Epithelial cell of prostate (primary cell): Measurements from ENCODE around the gene ZC3H13.
A peak's percentile ranks its signal among the peaks of the same experiment; 100 is the strongest.

Source experiments
- DNase-seq: peaks from one replicate; pipeline ENCODE4 v3.0.0-alpha.2; 2011; ENCODE audit warnings: low read depth, low spot score
- H3K27ac ChIP-seq: fragments of 450-650 bp; 2 replicates; pipeline ENCODE4 v1.5.1; 2017; ENCODE audit warnings: mild to moderate bottlenecking

The ZC3H13 gene

DNA sequence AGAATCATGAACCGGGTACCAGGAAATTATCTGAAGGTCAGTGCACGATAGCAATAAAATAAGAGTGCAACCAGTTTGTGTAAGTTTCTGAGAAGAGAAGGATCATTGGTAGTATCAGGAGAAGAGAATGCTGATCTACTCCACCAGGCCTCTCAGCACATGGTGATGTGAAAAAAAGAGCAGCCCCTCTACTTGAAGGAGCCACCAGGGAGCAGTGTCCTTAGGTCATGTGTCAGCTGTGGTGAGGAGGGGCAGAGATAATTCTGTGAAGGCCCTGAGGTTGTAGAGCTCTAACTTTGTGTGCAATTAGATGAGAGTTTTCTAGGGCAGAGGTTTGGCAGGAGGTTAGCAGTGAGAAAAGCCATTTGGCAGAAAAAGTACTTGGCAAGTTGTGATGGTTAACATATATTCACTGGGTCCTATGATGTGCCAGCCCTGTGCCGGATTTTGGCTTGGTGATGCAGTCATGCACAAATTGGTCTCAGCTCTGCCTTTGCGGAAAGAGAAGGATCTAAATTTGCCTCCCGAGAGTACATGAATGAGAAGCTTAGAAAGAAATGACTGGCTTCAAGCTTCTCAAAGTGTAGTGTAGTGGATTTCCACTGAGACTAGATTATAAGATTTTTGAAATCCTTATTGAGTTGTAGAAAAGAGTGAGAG is 19.2 kb upstream of the ZC3H13 start:
- H3K27ac ChIP-seq, result no peak overlapping the region
- no peak for DNase-seq

DNA sequence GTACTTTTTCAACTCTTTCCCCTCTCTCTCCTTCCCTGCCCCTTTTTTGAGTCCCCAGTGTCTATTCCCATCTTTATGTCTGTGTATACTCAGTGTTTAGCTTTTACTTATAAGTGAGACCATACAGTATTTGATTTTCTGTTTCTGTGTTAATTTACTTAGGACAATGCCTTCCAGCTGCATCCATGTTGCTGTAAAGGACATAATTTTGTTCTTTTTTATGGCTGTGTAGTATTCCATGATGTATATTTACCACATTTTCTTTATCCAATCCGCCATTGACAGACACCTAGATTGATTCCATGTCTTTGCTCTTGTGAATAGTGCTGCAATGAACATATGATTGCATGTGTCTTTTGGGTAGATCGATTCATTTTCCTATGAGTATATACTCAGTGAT is 10.7 kb upstream of the ZC3H13 start:
- no peak for DNase-seq

DNA sequence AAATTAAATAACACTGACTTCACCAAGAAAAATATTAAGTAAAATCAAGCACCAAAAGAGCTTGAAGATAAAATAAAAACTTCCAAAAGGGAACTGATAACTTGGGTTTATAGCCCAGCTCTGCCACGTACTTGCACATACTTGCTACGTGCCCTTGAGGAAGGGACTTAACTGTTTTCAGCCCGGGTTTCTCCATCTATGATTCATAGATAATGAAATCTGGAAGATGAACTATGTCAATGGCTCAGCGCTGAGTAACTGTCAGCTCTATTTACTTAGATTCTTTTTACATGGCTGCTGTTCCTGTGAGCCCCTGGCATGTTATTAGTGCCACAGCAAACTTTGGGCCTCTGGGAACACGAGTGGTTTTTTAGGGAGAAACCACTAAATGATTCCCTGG is 9.6 kb upstream of the ZC3H13 start:
- H3K27ac ChIP-seq, result peak overlapping the region; percentile 32
- DNase-seq, result peak; percentile 60

More for the DNA sequence above, 10.7 kb upstream of the ZC3H13 start:
- H3K27ac ChIP-seq, result no peak overlapping the region

DNA sequence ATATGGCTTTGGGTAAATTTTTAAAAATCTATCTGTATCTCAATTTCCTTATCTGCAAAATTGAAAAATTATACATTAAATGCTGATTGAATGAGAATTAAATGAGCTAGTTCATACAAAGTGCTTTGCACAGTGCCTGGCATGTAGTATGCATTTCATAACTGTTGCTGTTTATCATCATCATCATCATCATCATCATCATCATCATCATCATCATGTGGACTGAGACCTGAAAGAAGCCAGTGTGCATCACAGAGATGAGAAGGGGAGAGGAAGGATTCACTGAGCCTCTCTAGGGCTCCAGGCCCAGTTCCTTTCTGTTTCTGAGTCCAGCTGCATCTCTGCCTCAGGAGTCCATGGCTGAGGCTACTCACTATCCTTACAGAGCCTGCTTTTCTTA is 6.9 kb upstream of the ZC3H13 start:
- H3K27ac ChIP-seq, result no peak overlapping the region
- DNase-seq, result no peak

DNA sequence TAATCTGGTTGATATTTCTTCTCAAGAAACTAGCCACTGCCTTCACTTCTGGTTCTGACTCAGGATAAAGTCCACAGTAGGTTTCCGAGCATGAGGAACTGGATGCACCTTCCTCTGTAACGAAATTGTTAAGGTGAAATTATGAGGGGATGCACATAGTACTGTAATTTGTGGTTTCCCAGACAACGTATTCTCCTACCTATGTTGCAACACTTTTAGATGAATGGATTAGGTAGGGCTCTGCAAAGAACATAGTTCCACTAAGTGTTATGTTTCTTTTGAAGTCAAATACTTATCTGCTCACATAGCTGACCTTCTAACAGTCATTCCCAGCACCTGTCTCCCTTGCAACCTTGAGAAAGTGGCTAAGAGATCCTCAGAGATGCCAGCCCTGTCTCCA is 5.7 kb upstream of the ZC3H13 start:
- H3K27ac ChIP-seq, result no peak overlapping the region
- DNase-seq, result no peak

DNA sequence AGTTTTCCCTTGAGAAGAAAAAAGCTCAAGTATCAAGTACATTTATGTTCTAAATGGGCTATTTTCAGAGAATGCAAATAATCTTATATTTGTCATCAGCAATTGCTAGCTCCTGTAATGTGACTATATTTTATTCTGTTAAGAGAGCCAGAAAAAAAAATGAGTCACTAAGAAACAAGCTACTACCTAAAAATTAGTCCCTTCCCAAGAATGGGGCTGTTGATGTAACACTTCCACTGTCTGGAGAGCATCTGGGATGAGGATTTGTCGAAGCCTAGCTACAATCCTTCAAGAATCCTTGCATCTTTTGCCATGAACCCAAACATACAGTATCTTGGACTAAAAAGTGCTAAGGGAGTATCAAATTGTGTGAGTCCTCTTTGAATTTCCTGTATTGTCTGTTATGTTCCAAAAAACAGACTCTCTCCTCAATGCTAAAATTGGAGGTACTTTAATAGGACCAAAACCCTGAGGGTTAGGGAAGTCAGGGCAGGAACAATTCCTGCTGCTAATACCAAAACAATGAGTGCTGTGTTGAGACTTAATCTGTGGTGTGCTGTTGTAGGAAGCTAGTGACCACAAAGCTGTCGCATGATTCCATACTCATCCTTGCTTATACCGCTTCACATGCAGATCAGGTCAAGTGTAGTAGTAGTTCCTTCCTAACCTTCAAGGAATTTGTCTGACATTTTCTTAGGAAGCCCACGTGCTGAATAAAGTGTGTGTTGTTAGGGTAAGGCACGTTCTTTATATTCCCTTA is 4.9 kb upstream of the ZC3H13 start:
- peak overlapping the region; percentile 12 for H3K27ac ChIP-seq
- DNase-seq, result no peak

DNA sequence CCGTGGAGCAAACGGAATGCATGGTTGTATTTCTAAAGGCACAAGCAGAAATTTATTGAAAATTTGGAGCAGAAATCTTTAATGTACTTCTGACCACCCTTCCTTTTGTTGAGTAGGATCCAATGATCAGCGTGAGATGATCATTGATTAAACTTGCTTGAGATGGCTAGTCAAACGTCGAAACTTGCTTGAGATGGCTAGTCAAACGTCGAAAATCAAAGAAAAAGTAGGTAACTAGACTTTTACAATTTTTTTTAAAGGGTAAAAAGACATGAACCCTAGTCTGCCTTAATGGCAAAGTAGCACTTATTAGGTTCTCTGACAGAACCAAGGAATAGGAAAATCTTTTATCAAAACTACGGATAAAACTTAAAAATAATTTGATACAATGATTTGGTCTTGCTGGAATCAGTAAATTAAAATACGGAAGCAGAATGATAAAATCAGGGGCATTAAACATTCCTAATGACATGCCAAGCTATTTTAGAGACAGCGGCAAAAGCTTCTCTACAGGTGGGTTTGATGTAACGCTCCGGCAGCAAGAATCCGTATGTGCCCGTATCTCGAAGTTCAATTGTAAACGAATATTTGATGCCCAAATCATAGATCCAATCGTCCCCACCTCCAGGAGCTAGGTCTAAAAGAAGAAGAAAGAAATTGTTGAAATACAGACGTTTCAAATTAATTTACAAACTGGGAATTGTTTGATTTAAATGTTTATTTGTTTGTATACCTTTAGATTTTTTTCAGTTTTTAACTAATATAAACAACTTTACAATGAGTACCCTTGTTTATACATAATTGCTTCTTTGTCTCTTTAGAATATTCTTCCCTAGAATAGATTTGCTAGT is 841 bp upstream of the ZC3H13 start:
- peak overlapping the region; percentile 71 for H3K27ac ChIP-seq
- DNase-seq, result no peak

DNA sequence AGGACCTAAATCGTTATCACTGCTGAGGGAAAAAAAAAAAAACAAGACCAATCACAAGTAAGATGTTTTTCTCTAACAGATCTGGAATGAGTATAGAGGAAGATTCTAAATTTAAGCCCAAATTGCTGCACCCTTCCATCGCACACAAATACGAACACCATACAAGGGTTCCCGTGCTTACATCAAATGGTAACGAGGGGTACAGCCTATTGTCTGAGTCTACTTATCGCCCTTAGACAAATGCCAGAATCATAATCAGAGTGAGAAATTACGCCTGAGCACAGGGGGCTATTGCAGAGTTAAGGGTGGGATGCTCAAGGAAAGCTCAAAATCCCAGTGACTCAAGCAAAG is 603 bp downstream of the ZC3H13 start:
- H3K27ac ChIP-seq, result peak overlapping the region; percentile 71
- no peak for DNase-seq

DNA sequence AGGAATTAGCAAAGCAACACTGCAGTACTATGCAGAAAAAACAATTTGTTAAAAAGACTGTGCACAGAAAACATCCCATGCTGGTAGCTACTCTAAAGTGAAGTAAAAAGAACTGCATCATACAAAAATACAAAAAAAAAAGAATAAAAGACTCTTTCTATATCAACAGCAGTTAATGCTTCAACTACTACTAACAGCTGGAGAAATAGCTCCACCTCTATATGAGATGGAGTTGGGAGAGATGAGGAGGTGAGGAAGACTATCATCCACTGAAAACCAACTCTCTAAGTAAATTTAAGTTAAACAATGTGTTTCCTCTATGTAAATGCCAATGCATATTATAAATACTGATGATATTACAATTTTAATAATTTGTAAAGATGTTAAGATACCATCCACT is 1.8 kb downstream of the ZC3H13 start:
- DNase-seq, result no peak

DNA sequence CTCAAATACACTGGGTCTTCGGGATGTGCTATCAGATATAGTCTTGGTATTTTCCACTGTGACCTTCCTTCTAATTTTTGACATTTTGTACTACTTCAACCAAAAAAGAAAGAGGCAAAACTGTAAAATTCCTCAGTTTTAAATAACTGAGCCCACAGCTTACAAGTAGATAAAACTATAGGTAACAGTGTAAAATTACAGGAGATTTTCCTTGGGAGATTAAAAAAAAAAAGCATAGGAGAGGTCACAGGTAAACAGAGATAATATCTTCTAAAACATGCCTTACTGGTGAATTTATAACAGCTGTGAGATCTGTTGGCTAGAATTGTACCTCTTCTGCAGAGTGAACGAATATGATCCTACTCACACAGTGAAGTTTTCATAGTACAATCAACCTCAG is 7.1 kb downstream of the ZC3H13 start:
- H3K27ac ChIP-seq, result no peak overlapping the region
- DNase-seq, result no peak

More for the DNA sequence above, 1.8 kb downstream of the ZC3H13 start:
- H3K27ac ChIP-seq, result no peak overlapping the region

DNA sequence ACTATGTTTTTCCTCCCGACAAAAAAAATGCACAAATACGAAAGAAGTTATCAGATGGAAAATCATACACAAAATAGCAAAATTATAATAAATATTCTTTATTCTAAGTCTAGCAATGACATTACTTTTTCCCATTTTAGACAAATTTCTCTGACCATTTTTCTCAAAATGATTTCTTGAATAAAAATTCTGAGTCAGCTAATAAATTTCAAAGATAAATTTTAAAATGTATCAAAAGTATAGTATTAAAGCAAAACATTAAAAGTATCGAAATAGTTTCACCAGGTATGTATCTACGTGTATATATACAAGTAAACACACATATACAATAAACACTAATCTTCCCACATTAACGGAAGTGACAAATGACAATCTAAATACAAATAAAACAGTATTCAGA is 8.9 kb downstream of the ZC3H13 start:
- H3K27ac ChIP-seq, result no peak overlapping the region
- no peak for DNase-seq

DNA sequence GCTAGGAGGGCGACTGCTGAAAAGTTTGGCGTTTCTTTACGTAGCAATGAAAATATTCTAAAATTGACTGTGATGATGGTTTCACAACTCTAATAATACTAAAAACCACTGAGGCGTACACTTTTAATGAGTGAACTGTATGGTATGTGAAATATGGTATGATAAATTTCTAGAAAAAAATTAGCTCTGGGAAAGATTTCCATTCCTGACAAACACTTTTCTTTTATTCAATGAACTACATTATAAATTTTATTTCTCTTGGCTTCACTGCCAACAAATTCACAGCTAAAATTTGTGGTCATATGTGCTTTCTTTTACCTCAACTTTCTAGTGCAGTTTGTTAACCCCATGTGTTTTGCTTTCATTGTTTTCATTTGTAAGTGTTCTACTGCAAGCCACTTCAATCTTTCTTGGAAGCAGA is 11.1 kb downstream of the ZC3H13 start:
- DNase-seq, result no peak
- no peak overlapping the region for H3K27ac ChIP-seq

DNA sequence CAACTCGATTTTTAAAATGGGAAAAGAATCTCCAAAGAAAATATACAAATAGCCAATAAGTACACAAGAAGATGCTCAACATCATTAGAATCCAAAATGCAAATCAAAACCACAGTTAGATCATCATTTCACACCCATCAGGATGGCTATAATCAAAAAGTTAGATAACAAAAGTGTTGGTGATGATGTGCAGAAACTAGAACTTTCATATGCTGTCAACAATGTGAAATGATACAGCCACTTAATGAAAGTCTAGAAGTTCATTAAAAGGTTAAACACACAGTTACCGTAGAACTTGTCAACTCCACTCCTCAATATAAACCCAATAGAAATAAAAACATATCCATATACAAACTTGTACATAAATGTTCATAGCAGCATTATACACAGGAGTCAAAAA is 11.8 kb downstream of the ZC3H13 start:
- H3K27ac ChIP-seq, result no peak overlapping the region
- no peak for DNase-seq

DNA sequence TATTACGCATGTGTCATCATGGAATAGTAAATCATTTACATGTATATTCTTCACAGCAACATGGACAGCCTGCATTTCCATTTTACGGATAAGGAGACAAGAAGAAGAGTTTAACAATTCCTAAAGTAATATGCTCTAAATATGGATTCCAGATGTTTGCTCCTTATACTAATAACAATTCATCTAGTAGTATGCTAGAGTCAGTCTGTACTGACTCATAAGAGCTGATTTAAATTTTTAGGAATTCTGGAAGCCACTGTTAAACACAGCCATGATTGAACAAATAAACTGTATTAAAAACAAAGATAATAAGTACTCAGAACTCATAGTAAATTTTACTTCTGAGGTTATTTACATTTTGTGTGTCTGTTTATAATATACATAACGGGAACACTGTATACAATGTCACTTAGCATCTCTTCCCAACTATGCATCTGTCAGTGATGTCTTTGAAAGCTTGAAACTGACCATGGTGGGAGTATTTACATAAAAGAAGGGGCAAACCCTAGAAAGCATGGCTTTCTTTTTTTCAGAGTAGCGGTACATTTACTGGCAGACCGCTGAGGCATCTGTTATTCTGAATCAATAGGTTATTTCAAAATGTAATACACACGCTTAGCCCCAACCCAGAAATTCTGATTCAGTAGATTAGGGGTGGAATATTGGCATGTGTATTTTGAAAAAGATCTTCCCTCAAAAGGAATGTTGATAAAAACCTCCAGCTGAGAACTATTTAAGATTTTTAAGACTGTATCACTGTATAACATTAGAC is 12.9 kb downstream of the ZC3H13 start:
- no peak overlapping the region for H3K27ac ChIP-seq
- no peak for DNase-seq

DNA sequence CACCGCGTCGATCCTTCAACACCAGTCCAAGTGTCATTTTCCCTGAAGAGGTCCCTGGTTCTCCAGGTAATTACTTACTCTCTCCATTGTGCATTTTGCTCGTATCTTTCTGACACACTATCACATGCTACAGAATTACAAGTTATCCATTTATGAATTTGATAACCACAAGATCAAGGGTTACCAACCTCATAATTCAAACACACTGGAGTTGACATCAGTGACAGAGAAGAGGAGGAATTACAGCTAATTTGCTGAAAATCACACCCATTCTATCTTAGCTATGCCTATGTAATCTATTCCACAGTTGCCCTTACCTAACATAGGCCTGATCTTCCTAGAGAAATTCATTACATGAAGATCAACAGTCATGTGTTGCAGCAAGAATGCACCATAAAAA is 14.2 kb downstream of the ZC3H13 start:
- no peak overlapping the region for H3K27ac ChIP-seq
- DNase-seq, result no peak

DNA sequence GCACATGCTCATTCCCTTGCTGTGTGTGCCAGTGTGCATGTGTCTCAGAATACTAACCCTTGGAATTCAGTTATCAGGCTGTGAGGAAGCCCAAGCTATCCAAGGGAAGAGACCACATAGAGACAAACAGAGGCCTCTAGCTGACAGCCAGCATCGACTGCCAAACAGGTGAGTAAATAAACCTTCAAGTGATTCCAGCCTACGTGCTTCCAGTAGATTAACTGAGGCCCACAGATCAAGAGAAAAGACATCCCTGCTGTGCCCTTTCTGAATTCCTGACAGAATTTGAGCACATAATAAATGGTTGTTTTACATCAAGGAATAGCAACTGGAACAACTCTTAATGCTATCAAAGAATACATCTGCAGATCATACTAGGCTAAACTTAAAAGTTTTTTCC is 17.5 kb downstream of the ZC3H13 start:
- H3K27ac ChIP-seq, result no peak overlapping the region
- no peak for DNase-seq

DNA sequence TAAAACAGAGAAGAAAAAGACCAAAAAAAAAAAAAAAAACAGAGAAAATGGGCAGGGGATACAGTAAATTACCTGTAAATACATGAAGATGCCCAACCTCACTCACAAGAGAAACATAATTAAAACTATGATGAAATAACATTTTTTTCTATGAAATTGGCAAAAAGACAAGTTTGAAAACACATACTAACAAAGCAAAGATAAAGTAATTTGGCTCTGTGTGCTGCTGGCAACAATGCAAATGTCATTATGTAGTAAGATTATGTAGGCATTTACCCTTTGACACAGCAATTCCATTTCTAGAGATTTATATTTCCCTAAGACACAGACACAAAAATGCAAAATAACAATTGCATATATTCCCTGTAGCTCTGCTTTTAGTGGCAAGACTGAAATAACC is 20.2 kb downstream of the ZC3H13 start:
- DNase-seq, result no peak
- no peak overlapping the region for H3K27ac ChIP-seq

DNA sequence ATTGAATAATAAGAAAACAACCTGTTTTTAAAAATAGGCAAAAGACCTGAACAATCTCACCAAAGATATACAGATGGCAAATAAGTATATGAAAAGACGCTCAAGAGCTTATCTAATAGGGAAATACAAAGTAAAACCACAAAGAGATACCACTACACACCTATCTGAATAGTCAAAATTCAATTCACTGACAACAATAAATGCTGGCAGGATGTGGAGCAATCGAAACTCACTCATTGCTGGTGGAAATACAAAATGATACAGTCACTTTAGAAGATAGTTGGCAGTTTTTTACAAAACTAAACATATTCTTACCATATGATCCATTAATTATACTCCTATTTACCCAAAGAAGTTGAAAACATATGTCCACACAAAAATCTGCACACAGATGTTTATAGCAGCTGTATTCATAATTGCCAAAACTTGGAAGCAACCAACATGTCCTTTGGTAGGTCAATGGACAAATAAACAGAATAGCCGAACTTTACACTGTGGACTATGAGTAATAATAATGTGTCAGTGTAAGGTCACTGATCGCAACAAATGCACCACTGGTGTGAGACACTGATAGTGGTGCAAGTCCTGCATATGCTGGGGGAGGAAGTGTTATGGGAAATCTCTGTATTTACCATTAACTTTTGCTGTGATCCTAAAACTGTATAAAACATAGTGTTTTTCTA is 20.8 kb downstream of the ZC3H13 start:
- no peak for DNase-seq
- no peak overlapping the region for H3K27ac ChIP-seq

DNA sequence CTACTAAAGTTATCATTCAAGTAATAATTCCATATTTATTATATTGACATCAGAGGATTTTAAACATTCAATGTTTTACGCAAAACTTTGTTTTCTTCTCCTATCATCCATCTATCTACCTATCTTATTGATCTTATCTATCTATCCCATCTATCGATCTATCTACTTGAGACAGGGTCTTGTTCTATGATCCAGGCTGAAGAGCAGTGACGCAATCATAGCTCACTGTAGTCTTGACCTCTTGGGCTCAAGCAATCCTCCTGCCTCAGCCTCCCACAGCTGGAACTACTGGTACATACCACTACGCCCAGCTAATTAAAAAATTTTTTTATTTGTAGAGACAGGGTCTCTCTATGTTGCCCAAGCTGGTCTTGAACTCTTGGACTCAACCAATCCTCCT is 27.4 kb downstream of the ZC3H13 start:
- DNase-seq, result no peak
- no peak overlapping the region for H3K27ac ChIP-seq

DNA sequence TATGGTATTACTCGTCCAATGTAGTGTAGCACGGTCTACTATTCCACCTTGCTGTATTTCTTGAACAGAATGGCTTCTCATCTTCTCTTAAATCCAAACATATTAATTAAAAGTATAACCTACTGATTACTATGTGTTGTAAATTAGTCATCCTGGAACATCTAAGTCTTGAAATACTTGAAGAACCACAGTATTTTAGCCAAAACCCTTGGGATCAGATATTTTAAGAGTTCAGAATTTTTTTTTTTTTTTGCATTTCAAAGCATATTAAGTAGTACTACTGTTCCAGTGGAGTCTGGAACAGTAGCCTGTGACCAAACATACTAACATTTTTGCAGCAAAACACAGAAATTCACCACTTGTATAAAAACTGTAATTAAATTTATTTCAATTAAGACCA is 30.1 kb downstream of the ZC3H13 start:
- no peak for DNase-seq
- H3K27ac ChIP-seq, result no peak overlapping the region
